ENCODE measurements around the gene GSTT2.
"Not testable (repeated sequence)": the region's sequence is repeated elsewhere in the genome, so short reads cannot be mapped to it uniquely, and the experiment has no call there.

GSTT2 gene

GRCh38 chr22:23974345-23974744, 5.6 kb upstream of the GSTT2 start, which contains the start of gene DDT:
TSS of gene DDT (minus strand) at chr22:23974441. CDS start at chr22:23974414, 27 bp downstream.
- in situ Hi-C loops (cut with MboI; ENCODE audit: low sequenced_read_pairs): not testable (repeated sequence)

- in situ Hi-C loops (cut with MboI; ENCODE audit: low sequenced_read_pairs): not testable (repeated sequence)
Observed at GRCh38 chr22:23974836-23975352, 5.0 kb upstream of the GSTT2 start.

- in situ Hi-C loops (cut with MboI; ENCODE audit: low sequenced_read_pairs): not testable (repeated sequence)
Observed at GRCh38 chr22:23977304-23977703, 2.6 kb upstream of the GSTT2 start.

- in situ Hi-C loops (cut with MboI; ENCODE audit: low sequenced_read_pairs): not testable (repeated sequence)
Observed at GRCh38 chr22:23980567-23980966, 633 bp downstream of the GSTT2 start.

GRCh38 chr22:23984430-23984829, 4.5 kb downstream of the GSTT2 start:
- in situ Hi-C loops (cut with MboI; ENCODE audit: low sequenced_read_pairs): no loop called here

- in situ Hi-C loops (cut with MboI; ENCODE audit: low sequenced_read_pairs): not testable (repeated sequence)
Observed at GRCh38 chr22:23986089-23986488, 6.2 kb downstream of the GSTT2 start.

GRCh38 chr22:23986538-23987178, 6.7 kb downstream of the GSTT2 start:
- in situ Hi-C loops (cut with MboI; ENCODE audit: low sequenced_read_pairs): not testable (repeated sequence)

GRCh38 chr22:23989583-23990244, 9.8 kb downstream of the GSTT2 start:
- in situ Hi-C loops (cut with MboI; ENCODE audit: low sequenced_read_pairs): not testable (repeated sequence)

GRCh38 chr22:23993080-23993479, 13.1 kb downstream of the GSTT2 start:
- in situ Hi-C loops (cut with MboI; ENCODE audit: low sequenced_read_pairs): not testable (repeated sequence)

GRCh38 chr22:23993581-23994177, 13.7 kb downstream of the GSTT2 start:
- in situ Hi-C loops (cut with MboI; ENCODE audit: low sequenced_read_pairs): not testable (repeated sequence)

- in situ Hi-C loops (cut with MboI; ENCODE audit: low sequenced_read_pairs): no loop called here
Observed at GRCh38 chr22:23997092-23997491, 17.2 kb downstream of the GSTT2 start.

- in situ Hi-C loops (cut with MboI; ENCODE audit: low sequenced_read_pairs): not testable (repeated sequence)
Observed at GRCh38 chr22:23999779-24000178, 19.8 kb downstream of the GSTT2 start.

- in situ Hi-C loops (cut with MboI; ENCODE audit: low sequenced_read_pairs): no loop called here
Observed at GRCh38 chr22:24001314-24001713, 21.4 kb downstream of the GSTT2 start.

- in situ Hi-C loops (cut with MboI; ENCODE audit: low sequenced_read_pairs): no loop called here
Observed at GRCh38 chr22:24002272-24002671, 22.3 kb downstream of the GSTT2 start.

GRCh38 chr22:24002851-24003250, 22.9 kb downstream of the GSTT2 start:
- in situ Hi-C loops (cut with MboI; ENCODE audit: low sequenced_read_pairs): no loop called here

GRCh38 chr22:24003887-24004286, 24.0 kb downstream of the GSTT2 start:
- in situ Hi-C loops (cut with MboI; ENCODE audit: low sequenced_read_pairs): no loop called here

- in situ Hi-C loops (cut with MboI; ENCODE audit: low sequenced_read_pairs): no loop called here
Observed at GRCh38 chr22:24005201-24005600, 25.3 kb downstream of the GSTT2 start, which contains the start of gene GSTT4. TSS of gene GSTT4 (minus strand) at chr22:24005453. CDS start at chr22:24005356, 97 bp downstream.

- in situ Hi-C loops (cut with MboI; ENCODE audit: low sequenced_read_pairs): no loop called here
Observed at GRCh38 chr22:24006207-24006913, 26.4 kb downstream of the GSTT2 start.

- in situ Hi-C loops (cut with MboI; ENCODE audit: low sequenced_read_pairs): no loop called here
Observed at GRCh38 chr22:24006914-24007214, 26.9 kb downstream of the GSTT2 start.

- in situ Hi-C loops (cut with MboI; ENCODE audit: low sequenced_read_pairs): no loop called here
Observed at GRCh38 chr22:24007253-24008021, 27.5 kb downstream of the GSTT2 start.

- in situ Hi-C loops (cut with MboI; ENCODE audit: low sequenced_read_pairs): no loop called here
Observed at GRCh38 chr22:24008022-24008283, 28.0 kb downstream of the GSTT2 start.

Data from HL-60/S4 treated with phorbol 12-myristate 13-acetate at 8.2 ng/mL for 4 days and 3 days (cell line).